Stimulated activated CD4-positive, alpha-beta T cell treated with anti-CD3 and anti-CD28 coated beads, Interleukin-4, amount 100 ng/mL, for 4 hours (primary cell): Measurements from ENCODE around the gene HOMEZ.
A peak's percentile ranks its signal among the peaks of the same experiment; 100 is the strongest.
"Not testable (repeated sequence)": the region's sequence is repeated elsewhere in the genome, so short reads cannot be mapped to it uniquely, and the experiment has no call there.

Source experiments
- DNase-seq, 2 experiments: peaks; one replicate each; pipeline ENCODE4 v3.0.0-alpha.2; 2020

HOMEZ gene

DNA sequence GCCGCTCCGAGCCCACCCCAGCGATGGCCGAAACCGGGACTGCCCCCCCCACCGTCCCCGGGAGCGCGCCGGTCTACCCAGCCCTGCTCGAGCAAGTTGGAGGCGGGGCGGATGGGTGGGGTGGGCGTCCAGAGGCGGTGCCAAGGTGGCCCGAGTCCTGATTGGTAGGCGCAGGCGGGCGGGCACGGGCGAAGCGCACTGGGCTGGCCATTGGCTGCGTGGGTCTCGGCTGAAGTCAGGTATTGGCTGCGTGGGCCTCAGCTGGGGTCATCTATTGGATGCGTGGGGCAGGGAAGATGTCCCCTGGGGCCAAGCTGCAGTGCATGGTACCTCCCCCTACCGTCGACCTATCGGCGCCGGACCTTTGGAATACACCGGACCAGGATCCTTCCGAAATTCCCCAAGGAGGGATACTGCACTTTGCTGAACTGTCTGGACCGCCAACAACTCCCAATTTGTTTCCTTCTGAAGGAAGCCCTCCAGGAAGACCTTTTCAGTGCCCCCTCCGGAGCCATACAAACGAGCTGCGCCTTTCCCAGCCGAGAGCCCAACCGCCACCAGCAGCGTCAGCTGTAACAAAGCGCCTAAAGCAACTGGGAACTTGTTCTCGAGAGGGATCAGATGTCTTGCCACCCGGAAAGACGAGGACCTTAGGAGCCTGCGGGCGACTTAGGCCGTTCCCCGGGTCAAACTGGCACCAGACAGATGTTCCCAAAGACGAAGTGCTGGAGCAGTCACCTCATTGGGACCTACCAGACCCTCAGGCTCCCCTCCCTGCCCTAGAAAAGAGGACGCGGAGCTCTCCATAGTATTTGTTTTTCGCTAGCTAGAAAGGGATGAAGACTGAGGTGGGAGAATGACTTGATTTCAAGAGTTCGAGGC, at the start of gene HOMEZ:
Gene HOMEZ, minus strand, starts transcription at position 113 of the 882 bp plus-strand sequence. CDS start 180 bp downstream, outside the sequence.
- peak; percentile 96 to 97 for DNase-seq

- DNase-seq, result no peak
Observed at GRCh38 chr14:23335623-23336022, 49.7 kb upstream of the HOMEZ start.

DNA sequence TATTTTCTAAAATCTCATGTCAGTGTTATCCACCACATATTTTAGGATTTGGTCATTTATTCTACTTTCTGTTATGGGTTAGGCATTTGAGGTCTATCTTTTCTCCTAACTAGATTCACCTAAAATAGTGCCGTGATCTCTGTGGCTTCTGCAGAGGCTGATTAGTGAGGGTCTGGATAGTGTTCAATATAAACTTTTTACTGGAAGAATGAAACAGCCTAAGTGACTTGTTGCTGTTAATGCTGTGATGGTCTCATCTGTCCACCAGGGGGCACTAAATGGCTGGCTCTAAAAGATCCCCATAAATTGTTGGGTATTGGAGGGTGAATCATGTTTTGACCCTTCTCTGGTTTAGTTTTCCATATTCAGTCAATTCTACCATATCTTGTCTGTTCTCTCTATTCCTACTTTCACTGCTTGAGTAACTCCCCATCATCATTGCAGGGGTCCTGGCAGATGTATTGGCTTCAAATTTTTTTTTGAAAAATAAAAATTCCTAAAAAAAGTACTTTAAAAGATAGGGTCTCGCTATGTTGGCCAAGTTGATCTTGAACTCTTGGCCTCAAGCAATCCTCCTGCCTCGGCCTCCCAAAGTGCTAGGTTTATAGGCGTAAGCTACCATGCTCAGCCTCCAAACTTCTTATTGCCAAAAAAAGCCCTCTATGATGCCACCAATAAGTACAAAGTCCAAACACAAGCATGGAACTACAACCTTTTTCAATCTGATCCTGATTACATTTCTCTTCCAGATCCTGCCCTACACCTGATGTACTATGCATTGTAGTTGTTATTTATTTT, 42.2 kb upstream of the HOMEZ start:
- peak; percentile 42 to 65 for DNase-seq

GRCh38 chr14:23326491-23327332, 40.8 kb upstream of the HOMEZ start:
- no peak for DNase-seq

GRCh38 chr14:23325746-23326145, 39.8 kb upstream of the HOMEZ start:
- DNase-seq, result not testable (repeated sequence)

- DNase-seq, result no peak
Observed at GRCh38 chr14:23324993-23325392, 39.1 kb upstream of the HOMEZ start.

GRCh38 chr14:23324455-23324846, 38.5 kb upstream of the HOMEZ start:
- no peak for DNase-seq

- DNase-seq, result no peak
Observed at GRCh38 chr14:23323838-23324454, 38.0 kb upstream of the HOMEZ start.

GRCh38 chr14:23322568-23323517, 36.9 kb upstream of the HOMEZ start:
- DNase-seq, result no peak

DNA sequence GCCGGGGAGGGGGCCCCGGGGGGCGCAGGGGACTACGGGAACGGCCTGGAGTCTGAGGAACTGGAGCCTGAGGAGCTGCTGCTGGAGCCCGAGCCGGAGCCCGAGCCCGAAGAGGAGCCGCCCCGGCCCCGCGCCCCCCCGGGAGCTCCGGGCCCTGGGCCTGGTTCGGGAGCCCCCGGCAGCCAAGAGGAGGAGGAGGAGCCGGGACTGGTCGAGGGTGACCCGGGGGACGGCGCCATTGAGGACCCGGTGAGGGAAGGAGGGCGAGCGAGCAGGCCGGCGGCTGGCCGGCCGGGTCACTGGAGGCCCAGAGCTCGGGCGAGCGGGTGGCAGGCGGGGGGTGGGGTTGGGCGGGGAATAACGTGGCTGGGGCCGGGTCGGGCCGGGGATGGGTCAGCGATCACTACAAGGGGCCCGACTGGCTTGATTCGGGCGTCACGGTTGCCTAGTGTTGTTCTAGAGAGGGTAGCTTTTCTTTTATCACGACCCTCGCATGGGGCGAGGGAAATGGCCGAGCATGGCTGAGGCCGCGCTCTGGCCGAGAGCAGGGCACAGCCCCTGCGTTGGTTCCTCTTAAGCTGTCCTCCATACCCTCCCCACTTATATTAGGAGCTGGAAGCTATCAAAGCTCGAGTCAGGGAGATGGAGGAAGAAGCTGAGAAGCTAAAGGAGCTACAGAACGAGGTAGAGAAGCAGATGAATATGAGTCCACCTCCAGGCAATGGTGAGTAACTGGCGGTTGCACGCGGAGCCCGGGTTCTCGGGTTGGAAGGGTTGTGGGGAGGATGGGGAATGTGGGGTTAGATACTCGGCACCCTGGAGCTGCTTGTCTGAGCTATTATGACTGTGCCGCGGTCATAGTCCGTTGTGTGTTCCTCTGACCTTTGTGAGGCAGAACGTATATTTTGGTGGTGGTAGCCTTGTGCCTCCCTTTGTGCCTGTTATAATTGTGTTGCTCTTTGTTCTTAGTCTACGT, 35.9 kb upstream of the HOMEZ start:
- DNase-seq, result peak; percentile 36 to 45

DNA sequence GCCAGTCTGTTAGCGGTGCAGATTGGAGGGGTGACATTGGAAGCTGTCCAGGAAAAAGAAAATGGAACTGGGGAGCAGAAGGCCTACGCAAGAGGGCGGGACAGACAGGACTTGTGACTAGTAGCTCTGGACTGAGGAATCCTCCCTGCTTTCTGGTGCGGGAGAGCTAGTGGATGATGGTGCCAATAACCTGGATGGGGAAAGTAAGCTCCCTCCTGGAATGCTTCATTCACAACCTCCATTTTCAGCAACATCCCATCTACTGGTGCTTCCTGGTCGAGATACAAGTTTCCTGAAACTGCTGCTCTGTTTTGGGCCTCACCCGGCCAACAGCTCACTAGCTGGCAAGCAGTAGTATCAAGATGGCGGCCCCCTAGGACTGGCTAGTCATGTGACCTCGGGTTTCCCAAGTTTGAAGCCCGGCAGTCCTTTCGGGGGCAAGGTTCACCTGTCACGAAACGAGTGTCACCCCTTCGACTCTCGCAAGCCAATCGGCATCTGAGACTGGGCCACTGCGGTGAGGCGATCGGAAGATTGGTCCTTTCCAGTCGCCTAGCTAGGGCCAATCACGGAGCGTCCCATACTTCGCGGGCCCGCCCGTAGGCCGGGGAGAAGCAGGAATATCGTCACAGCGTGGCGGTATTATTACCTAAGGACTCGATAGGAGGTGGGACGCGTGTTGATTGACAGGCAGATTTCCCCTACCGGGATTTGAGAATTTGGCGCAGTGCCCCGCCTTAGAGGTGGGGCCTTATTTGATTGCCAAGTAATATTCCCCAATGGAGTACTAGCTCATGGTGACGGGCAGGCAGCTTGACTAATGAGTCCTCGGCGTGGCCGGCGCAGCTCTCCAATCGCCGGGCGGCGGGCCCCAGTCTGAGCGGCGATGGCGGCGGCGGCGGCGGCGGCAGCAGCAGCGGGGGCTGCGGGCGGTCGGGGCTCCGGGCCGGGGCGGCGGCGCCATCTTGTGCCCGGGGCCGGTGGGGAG, 34.9 kb upstream of the HOMEZ start, which contains the start of gene PABPN1:
Gene PABPN1, plus strand, starts transcription at position 874 of the 988 bp plus-strand sequence. Its CDS starts 13 bp downstream, at position 887.
- peak; percentile 91 to 99 for DNase-seq

- DNase-seq, result no peak
Observed at GRCh38 chr14:23319746-23320583, 34.0 kb upstream of the HOMEZ start.

GRCh38 chr14:23316300-23316699, 30.4 kb upstream of the HOMEZ start:
- no peak for DNase-seq

GRCh38 chr14:23310546-23310945, 24.6 kb upstream of the HOMEZ start:
- no peak for DNase-seq

GRCh38 chr14:23308721-23309445, 23.0 kb upstream of the HOMEZ start:
- no peak for DNase-seq

GRCh38 chr14:23307687-23308644, 22.0 kb upstream of the HOMEZ start:
- no peak for DNase-seq
